GM19395 (cell line): ENCODE data around the gene MYO9B.
"Not testable (repeated sequence)": the region's sequence is repeated elsewhere in the genome, so short reads cannot be mapped to it uniquely, and the experiment has no call there.

Experiments
- ATAC-seq: cut with Tn5 transposase; IDR thresholded peaks from one replicate; pipeline ENCODE4 v1.9.1; 2021; ENCODE audit warnings: mild to moderate bottlenecking, moderate library complexity; ENCODE audit not compliant: unreplicated experiment

The MYO9B gene

GRCh38 chr19:17170538-17171297, 95.1 kb downstream of the MYO9B start:
- ATAC-seq = no peak

GRCh38 chr19:17171874-17172273, 96.3 kb downstream of the MYO9B start:
- ATAC-seq = no peak

DNA sequence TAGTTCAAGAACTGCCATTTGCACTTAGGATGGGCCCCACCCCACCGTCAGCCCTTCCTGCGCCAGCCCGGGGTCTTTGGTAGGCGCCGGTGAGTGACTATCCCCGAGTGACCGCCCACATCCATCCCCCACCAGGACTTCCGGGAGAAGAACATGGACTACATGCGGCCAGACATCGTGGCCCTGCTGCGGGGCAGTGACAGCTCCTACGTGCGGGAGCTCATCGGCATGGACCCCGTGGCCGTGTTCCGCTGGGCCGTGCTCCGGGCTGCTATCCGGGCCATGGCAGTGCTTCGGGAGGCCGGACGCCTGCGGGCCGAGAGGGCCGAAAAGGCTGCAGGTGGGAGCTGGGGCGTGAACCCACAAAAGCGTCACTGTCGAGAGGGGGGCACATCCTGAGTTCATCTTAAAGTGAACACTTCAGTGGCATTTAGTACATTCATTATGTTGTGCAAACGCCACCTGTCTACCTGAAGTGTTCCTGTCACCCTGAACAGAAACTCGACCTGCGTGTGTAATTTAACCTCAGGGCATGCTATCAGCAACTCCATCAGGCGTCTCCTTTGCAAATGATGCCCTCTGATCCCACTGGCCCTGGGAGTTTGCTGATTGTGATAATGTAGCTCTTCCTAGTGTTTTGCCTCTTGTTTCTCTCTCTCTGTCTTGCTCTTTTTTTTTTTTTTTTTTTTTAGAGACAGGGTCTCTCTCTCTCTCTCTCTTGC, 97.2 kb downstream of the MYO9B start:
- ATAC-seq = no peak

- no peak for ATAC-seq
Measured at GRCh38 chr19:17178291-17178690, 102.7 kb downstream of the MYO9B start.

GRCh38 chr19:17180997-17181702, 105.6 kb downstream of the MYO9B start:
- no peak for ATAC-seq

DNA sequence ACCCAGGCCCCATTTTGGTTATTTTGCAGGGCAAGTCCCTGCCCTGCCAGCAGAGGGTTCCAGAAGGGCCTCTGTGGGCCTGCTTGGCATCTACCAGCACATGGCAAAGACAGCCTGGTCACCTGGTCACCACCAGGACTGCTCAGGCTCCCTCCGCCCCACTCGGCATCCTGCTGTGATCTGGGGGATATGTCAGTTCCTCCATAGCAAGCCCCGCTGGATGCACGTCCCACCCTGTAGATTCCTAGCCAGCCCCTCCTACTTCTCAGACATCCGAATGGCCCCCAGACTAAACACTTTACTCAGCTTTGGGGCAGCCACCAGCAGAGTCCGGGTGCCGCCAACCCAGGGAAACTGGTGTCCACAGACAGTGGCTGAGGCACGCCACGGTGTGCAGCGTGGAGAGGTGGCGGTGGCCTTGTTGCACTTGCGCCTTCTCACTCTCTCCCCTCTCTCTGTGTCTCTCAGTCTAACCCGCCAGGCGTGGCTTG, 107.7 kb downstream of the MYO9B start:
- ATAC-seq = no peak

DNA sequence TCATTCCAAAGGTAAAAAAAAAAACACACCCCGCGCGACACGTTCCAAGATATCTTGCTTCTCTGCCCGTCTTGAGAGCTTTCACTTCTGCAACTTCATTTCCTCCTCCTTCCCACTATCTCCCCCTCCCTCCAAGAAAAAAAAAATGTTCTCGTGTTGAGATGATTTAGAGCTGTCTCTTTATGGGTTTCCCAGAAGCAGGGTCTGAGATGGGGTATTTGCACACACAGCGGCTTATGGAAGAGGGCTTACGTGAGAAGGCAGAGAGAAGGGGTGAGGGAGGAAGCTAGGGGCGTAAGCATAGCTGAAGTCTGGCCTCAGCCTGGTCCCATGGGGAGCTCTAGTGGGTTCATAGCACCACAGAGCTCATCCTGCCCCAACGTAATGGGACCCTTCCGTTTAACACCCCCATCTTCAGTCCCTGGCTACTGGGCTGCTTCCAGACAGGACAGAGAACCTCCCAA, 108.3 kb downstream of the MYO9B start:
- ATAC-seq = no peak

GRCh38 chr19:17184371-17184841, 108.8 kb downstream of the MYO9B start:
- ATAC-seq = no peak

DNA sequence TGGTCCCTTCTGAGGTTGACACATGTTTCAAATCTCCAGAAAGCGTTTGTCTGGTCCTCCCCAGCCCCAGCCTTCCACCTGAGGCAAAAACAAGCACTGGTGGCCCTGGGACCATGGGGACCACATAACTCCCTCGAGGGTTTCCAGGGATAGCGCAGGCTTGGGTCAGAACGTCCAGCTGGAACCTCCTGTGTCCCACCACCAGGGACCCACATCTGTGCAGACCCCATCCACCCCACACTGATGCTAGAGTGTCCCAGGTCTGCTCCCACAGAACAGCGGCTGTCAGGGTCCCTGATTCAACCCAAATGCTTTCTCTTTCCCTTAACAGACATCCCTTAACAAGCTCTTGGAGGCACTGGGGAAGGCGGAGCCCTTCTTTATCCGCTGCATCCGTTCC, 110.0 kb downstream of the MYO9B start:
- ATAC-seq = no peak

- ATAC-seq = not testable (repeated sequence)
Measured at GRCh38 chr19:17191736-17192135, 116.2 kb downstream of the MYO9B start.

DNA sequence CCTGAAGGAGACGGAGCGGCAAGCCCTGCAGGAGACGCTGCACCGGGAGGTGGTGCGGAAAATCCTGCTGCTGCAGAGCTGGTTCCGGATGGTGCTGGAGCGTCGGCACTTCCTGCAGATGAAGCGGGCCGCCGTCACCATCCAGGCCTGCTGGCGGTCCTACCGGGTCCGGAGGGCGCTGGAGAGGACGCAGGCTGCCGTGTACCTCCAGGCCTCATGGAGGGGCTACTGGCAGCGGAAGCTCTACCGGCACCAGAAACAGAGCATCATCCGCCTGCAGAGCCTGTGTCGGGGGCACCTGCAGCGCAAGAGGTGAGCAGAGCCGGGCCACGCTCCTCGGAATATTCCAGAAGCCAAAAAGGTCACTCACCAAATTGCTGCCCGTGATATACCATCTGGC, 117.2 kb downstream of the MYO9B start:
- no peak for ATAC-seq

GRCh38 chr19:17194608-17195007, 119.0 kb downstream of the MYO9B start:
- ATAC-seq = no peak

DNA sequence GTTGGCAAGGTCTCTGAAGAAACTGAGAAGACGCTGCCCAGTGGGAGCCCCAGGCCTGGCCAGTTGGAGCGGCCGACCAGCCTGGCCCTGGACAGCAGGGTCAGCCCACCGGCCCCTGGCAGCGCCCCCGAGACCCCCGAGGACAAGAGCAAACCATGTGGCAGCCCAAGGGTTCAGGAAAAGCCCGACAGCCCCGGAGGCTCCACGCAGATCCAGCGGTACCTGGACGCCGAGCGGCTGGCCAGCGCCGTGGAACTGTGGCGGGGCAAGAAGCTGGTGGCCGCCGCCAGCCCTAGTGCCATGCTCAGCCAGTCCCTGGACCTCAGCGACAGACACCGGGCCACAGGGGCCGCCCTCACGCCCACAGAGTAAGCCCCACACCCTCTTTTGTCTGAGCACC, 119.5 kb downstream of the MYO9B start:
- no peak for ATAC-seq

GRCh38 chr19:17196610-17197009, 121.0 kb downstream of the MYO9B start:
- ATAC-seq = no peak

DNA sequence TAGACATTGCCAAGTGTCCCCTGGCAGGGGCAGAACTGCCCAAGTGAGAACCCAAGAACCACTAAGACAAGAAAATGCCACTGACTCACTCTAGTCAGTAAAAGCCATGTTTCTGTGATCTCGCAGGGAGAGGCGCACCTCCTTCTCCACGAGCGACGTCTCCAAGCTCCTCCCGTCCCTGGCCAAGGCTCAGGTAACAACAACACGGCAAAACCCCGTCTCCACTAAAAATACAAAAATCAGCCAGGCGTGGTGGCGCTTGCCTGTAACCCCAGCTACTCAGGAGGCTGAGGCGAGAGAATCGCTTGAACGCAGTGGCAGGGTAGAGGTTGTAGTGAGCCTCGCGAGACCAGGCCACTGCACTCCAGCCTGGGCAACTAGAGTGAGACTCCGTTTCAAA, 122.1 kb downstream of the MYO9B start:
- no peak for ATAC-seq

GRCh38 chr19:17200408-17201079, 125.0 kb downstream of the MYO9B start:
- no peak for ATAC-seq

DNA sequence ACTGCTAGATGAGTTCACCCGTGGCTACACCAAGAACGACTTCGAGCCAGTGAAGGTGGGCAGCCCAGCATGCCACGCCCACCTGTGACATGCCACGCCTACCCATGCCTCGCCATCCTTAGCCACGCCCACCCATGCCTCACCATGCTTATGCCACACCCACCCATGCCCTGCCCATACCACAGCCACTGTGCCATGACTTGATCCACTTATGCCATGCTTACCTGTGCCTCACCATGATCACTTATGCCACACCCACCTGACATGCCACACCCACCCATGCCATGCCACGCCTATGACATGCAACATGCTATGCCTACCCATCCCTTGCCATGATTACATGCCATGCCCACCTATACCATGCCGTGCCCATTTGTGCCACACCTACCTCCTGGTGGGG, 126.7 kb downstream of the MYO9B start:
- no peak for ATAC-seq

GRCh38 chr19:17202713-17203112, 127.1 kb downstream of the MYO9B start:
- ATAC-seq = no peak

DNA sequence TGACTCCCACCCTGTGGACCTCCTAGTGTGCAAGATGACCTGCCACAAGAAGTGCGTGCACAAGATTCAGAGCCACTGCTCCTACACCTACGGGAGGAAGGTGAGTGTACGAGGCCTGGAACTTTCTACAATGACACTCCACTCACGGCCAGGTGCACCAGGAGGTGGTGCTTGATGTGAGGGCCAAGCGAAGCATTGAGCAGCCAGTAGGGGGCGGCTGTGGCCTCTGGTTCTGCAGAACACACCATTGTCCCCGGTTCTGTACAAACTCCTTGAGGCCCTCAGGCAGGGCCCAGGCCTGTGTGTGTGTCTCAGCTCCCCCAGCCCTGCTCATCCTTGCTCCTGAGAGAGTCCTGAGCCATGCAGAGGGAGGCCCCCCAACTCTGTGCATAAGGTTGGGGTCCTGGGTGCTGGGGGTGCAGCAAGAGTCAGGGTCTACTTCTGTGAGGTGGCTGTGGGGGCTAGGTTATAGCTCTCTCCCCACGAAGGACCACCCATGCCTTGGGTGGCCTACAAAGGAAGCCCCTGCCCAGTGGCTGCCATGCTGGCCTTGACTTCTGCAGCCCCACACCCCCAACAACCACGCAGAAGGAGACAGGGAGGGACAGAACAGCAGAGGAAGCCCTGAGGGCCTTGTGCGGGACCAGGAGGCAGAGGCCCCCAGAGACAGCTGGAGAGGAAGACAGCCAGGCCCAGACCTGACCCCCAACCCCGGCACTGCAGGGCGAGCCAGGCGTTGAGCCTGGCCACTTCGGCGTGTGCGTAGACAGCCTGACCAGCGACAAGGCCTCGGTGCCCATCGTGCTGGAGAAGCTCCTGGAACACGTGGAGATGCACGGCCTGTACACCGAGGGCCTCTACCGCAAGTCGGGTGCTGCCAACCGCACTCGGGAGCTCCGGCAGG, 129.9 kb downstream of the MYO9B start:
- ATAC-seq = no peak
